Peyer's patch (tissue), 4 donors: ENCODE data around the gene SEC11A. TPM values are rescaled to one million over a fixed set of nuclear protein-coding genes. Genes with fewer than 3 reads are reported as not detected.

Source experiments
- DNase-seq, 3 donors: peaks; one replicate each; pipeline ENCODE4 v3.0.0-alpha.2; 2017 to 2019
- H3K27ac ChIP-seq, 4 donors: fragments of 200-600 bp; sonication (generic); one replicate each; pipeline ENCODE4 v1.5.1; 2016 to 2019
- H3K27me3 ChIP-seq, 2 donors: fragments of 200-600 bp; sonication (generic); one replicate each; pipeline ENCODE4 v1.5.1; 2019
- H3K36me3 ChIP-seq, 3 donors: fragments of 200-600 bp; sonication (generic); one replicate each; pipeline ENCODE4 v1.5.1; 2016 to 2019
- H3K4me1 ChIP-seq, 4 donors: fragments of 200-600 bp; sonication (generic); one replicate each; pipeline ENCODE4 v1.5.1; 2016 to 2019
- H3K4me3 ChIP-seq, 4 donors: fragments of 200-600 bp; sonication (generic); 1 replicate in 3 of 4; 2 replicates in 1 of 4; pipeline ENCODE4 v1.5.1; 2016 to 2019; ENCODE audit warnings: mild to moderate bottlenecking in 1 of 4
- H3K9me3 ChIP-seq, 4 donors: fragments of 200-600 bp; sonication (generic); one replicate each; pipeline ENCODE4 v1.5.1; 2016 to 2019; ENCODE audit warnings: mild to moderate bottlenecking in 1 of 4
- CTCF ChIP-seq, 6 experiments: fragments of 450-650 bp in 4 of 6; fragments of 200-600 bp in 2 of 6; sonication (generic) in 1 of 6; IDR thresholded peaks; one replicate each; pipeline ENCODE4 v1.5.1; 2017 to 2019; ENCODE audit warnings: antibody characterized with exemption in 6 of 6, mild to moderate bottlenecking in 3 of 6, moderate library complexity in 1 of 6
- POLR2A ChIP-seq, 2 donors: fragments of 450-650 bp; IDR thresholded peaks; one replicate each; pipeline ENCODE4 v1.5.1; 2017; ENCODE audit warnings: antibody characterized with exemption in 2 of 2, mild to moderate bottlenecking in 2 of 2, moderate library complexity in 2 of 2
- total RNA-seq, 4 donors: library from RNA; depleted of rRNA; stranded (reverse); fragments of >200 nt; gene quantifications; one replicate each; pipeline ENCODE4 v1.1.0, GENCODE V29; 2016

SEC11A gene
- total RNA-seq, 4 donors from 2014 or later: 35.9 to 75.1 (median 61.7) TPM

- Histone ChIP-seq H3K4me3 (no peak overlapping the region), H3K4me1 (no peaks in the 10 kb centered on the region), H3K9me3 (no peaks in the 10 kb centered on the region), H3K27ac (no peak overlapping the region), H3K27me3 (no peaks in the 10 kb centered on the region), H3K36me3 (peaks cover 0 to 48% (median 0%) of the 10 kb centered on the region in 3 donors)
- TF ChIP-seq CTCF (IDR thresholded peaks at IDR 0.05): no peak
- no peak for TF ChIP-seq POLR2A (IDR thresholded peaks at IDR 0.05)
- DNase-seq: no peak
Observed at GRCh38 chr15:84668221-84668982, 47.5 kb downstream of the SEC11A start.

GRCh38 chr15:84666373-84666772 lies 49.6 kb downstream of the SEC11A start:
- TF ChIP-seq CTCF (IDR thresholded peaks at IDR 0.05) (no peak), POLR2A (IDR thresholded peaks at IDR 0.05) (no peak)
- H3K27me3 ChIP-seq: no peaks in the 10 kb centered on the region
- no peak overlapping the region for H3K27ac ChIP-seq
- no peak for DNase-seq
- H3K36me3 ChIP-seq: peaks cover 0 to 48% (median 0%) of the 10 kb centered on the region in 3 donors
- no peaks in the 10 kb centered on the region for H3K4me1 ChIP-seq
- H3K9me3 ChIP-seq: no peaks in the 10 kb centered on the region
- no peak overlapping the region for H3K4me3 ChIP-seq

- Histone ChIP-seq H3K4me3 (no peak overlapping the region), H3K27ac (no peak overlapping the region), H3K27me3 (no peaks in the 10 kb centered on the region), H3K4me1 (peaks cover 0 to 8% (median 3%) of the 10 kb centered on the region in 4 donors), H3K9me3 (no peaks in the 10 kb centered on the region), H3K36me3 (peaks cover 0 to 12% (median 0%) of the 10 kb centered on the region in 3 donors)
- TF ChIP-seq CTCF (IDR thresholded peaks at IDR 0.05) (no peak), POLR2A (IDR thresholded peaks at IDR 0.05) (no peak)
- DNase-seq: no peak
Observed at GRCh38 chr15:84661001-84661400, 54.9 kb downstream of the SEC11A start.

GRCh38 chr15:84659904-84660781 lies 55.8 kb downstream of the SEC11A start:
- TF ChIP-seq POLR2A (IDR thresholded peaks at IDR 0.05): no peak
- TF ChIP-seq CTCF (IDR thresholded peaks at IDR 0.05): no peak
- Histone ChIP-seq H3K9me3 (no peaks in the 10 kb centered on the region), H3K27me3 (no peaks in the 10 kb centered on the region), H3K27ac (no peak overlapping the region), H3K4me3 (no peak overlapping the region), H3K4me1 (peaks cover 0 to 12% (median 3%) of the 10 kb centered on the region in 4 donors), H3K36me3 (peaks cover 0 to 4% (median 0%) of the 10 kb centered on the region in 3 donors)
- DNase-seq: no peak

- H3K4me3 ChIP-seq: peak overlapping the region; percentile 60 to 79 (median 64)
- no peaks in the 10 kb centered on the region for H3K36me3 ChIP-seq
- peak overlapping the region in 3 of 4 donors; percentile 58 to 82 (median 62) for H3K27ac ChIP-seq
- TF ChIP-seq POLR2A (IDR thresholded peaks at IDR 0.05) (no peak), CTCF (IDR thresholded peaks at IDR 0.05) (no peak)
- H3K9me3 ChIP-seq: no peaks in the 10 kb centered on the region
- H3K4me1 ChIP-seq: peaks cover 0 to 16% (median 3%) of the 10 kb centered on the region in 4 donors
- DNase-seq: no peak
- H3K27me3 ChIP-seq: no peaks in the 10 kb centered on the region
Observed at GRCh38 chr15:84658788-84659411, 57.0 kb downstream of the SEC11A start.
